A673 (cell line): ENCODE measurements around the gene CAPZB. TPM values are rescaled to one million over a fixed set of nuclear protein-coding genes. Genes with fewer than 3 reads are reported as not detected.

Source experiments
- BruUV-seq: library from RNA; stranded (reverse); fragments of 400-500 nt; replicated peaks from 2 replicates; lab custom pipeline; 2021; lab: Mats Ljungman, UMichigan
- CTCF ChIA-PET: fragments of 300-600 bp; sonication (Branson Sonifier 250); formaldehyde crosslinking; loops from one replicate; lab custom pipeline; 2022; ENCODE audit warnings: antibody characterized with exemption; lab: Charles Lee
- POLR2A ChIA-PET: fragments of 300-600 bp; sonication (Branson Sonifier 250); formaldehyde crosslinking; loops from one replicate; lab custom pipeline; 2022; ENCODE audit warnings: antibody characterized with exemption; ENCODE audit not compliant: low non-redundant PET; lab: Charles Lee
- DNase-seq: peaks from one replicate; pipeline ENCODE4 v3.0.0-alpha.2; 2015; ENCODE audit warnings: low spot score
- H3K27ac ChIP-seq: fragments of 200-600 bp; sonication (generic); 2 replicates; pipeline ENCODE4 v1.5.1; 2016; ENCODE audit warnings: mixed run types, low read depth, mild to moderate bottlenecking, mixed read lengths, antibody characterized with exemption, low read length; ENCODE audit not compliant: poor library complexity, severe bottlenecking
- H3K27me3 ChIP-seq: fragments of 200-600 bp; sonication (generic); replicated peaks from 2 replicates; pipeline ENCODE4 v1.6.1; 2017; ENCODE audit warnings: mixed run types, low read depth, mild to moderate bottlenecking, mixed read lengths, antibody characterized with exemption, low read length; ENCODE audit not compliant: insufficient read depth, poor library complexity
- H3K36me3 ChIP-seq: fragments of 200-600 bp; sonication (generic); 2 replicates; pipeline ENCODE4 v1.6.1; 2016; ENCODE audit warnings: mixed run types, mild to moderate bottlenecking, mixed read lengths, antibody characterized with exemption, low read length; ENCODE audit not compliant: insufficient read depth, poor library complexity, severe bottlenecking
- H3K4me1 ChIP-seq: fragments of 200-600 bp; sonication (generic); 2 replicates; pipeline ENCODE4 v1.6.1; 2017; ENCODE audit warnings: mixed run types, mild to moderate bottlenecking, mixed read lengths, antibody characterized with exemption, low read length; ENCODE audit not compliant: insufficient read depth, poor library complexity, severe bottlenecking
- H3K4me3 ChIP-seq: fragments of 200-600 bp; sonication (generic); 2 replicates; pipeline ENCODE4 v1.5.1; 2016; ENCODE audit warnings: low read depth, mixed run types, mild to moderate bottlenecking, mixed read lengths, low read length; ENCODE audit not compliant: poor library complexity, severe bottlenecking
- H3K9me3 ChIP-seq: fragments of 200-600 bp; sonication (generic); 2 replicates; pipeline ENCODE4 v1.6.1; 2016; ENCODE audit warnings: mixed run types, low read depth, mild to moderate bottlenecking, mixed read lengths, antibody characterized with exemption, low read length; ENCODE audit not compliant: poor library complexity, severe bottlenecking
- CTCF ChIP-seq: fragments of 300-800, 200-600 bp; sonication (generic); conservative IDR thresholded peaks from 2 replicates; pipeline ENCODE4 v1.5.1; 2017; ENCODE audit warnings: low read depth, mild to moderate bottlenecking, antibody characterized with exemption, low read length, moderate library complexity, mixed read lengths
- EZH2 ChIP-seq: fragments of 200-600 bp; sonication (generic); IDR thresholded peaks from 2 replicates; pipeline ENCODE4 v1.6.1; 2017; ENCODE audit warnings: borderline replicate concordance, low read depth, mild to moderate bottlenecking, mixed read lengths, antibody characterized with exemption, low read length; ENCODE audit not compliant: poor library complexity, severe bottlenecking
- intact Hi-C: fragments of 100-400 bp; cut with micrococcal nuclease; formaldehyde crosslinking; loops from one replicate; pipeline ENCODE4 v1.10.0; 2022; ENCODE audit not compliant: unreplicated experiment
- total RNA-seq: library from RNA; stranded (reverse); gene quantifications from 2 replicates; pipeline ENCODE4 v1.2.3, GENCODE V29; 2021

CAPZB gene
- total RNA-seq, 1 experiment from 2014 or later = 214 TPM

GRCh38 chr1:19410393-19410792, 74.9 kb downstream of the CAPZB start:
- Histone ChIP-seq H3K27ac (no peak overlapping the region), H3K36me3 (no peaks in the 10 kb centered on the region), H3K4me3 (no peak overlapping the region), H3K9me3 (no peaks in the 10 kb centered on the region), H3K27me3 (no peaks in the 10 kb centered on the region), H3K4me1 (no peaks in the 10 kb centered on the region)
- BruUV-seq = no TSS peak
- no peak for TF ChIP-seq EZH2
- TF ChIP-seq CTCF = no peak
- ChIA-PET POLR2A (no interaction called here), CTCF (no interaction called here)
- DNase-seq = no peak
- intact Hi-C loops = no loop called here

- no peaks in the 10 kb centered on the region for H3K27me3 ChIP-seq
- no peaks in the 10 kb centered on the region for H3K9me3 ChIP-seq
- TF ChIP-seq EZH2 (no peak), CTCF (no peak)
- H3K27ac ChIP-seq = no peak overlapping the region
- DNase-seq = no peak
- POLR2A ChIA-PET = no interaction called here
- CTCF ChIA-PET = no interaction called here
- H3K36me3 ChIP-seq = no peaks in the 10 kb centered on the region
- BruUV-seq = no TSS peak
- intact Hi-C loops = no loop called here
- no peaks in the 10 kb centered on the region for H3K4me1 ChIP-seq
- no peak overlapping the region for H3K4me3 ChIP-seq
Observed at GRCh38 chr1:19409477-19410341, 75.6 kb downstream of the CAPZB start.

- Histone ChIP-seq H3K4me1 (no peaks in the 10 kb centered on the region), H3K36me3 (no peaks in the 10 kb centered on the region), H3K9me3 (no peaks in the 10 kb centered on the region), H3K27me3 (no peaks in the 10 kb centered on the region), H3K4me3 (no peak overlapping the region), H3K27ac (no peak overlapping the region)
- ChIA-PET POLR2A (no interaction called here), CTCF (no interaction called here)
- no peak for DNase-seq
- intact Hi-C loops = no loop called here
- BruUV-seq = no TSS peak
- TF ChIP-seq CTCF (no peak), EZH2 (no peak)
Observed at GRCh38 chr1:19407494-19408096, 77.7 kb downstream of the CAPZB start.
